Left ventricle myocardium superior (tissue), 1 donor: ENCODE measurements around the gene RNF220. TPM values are rescaled to one million over a fixed set of nuclear protein-coding genes. Genes with fewer than 3 reads are reported as not detected.
"Not testable (repeated sequence)": the region's sequence is repeated elsewhere in the genome, so short reads cannot be mapped to it uniquely, and the experiment has no call there.

Source experiments
- ATAC-seq: fragments of 200-7000 bp; cut with Tn5 transposase; one replicate; pipeline ENCODE4 v1.9.1; 2020; ENCODE audit warnings: mild to moderate bottlenecking, moderate library complexity
- DNase-seq: peaks from one replicate; pipeline ENCODE4 v3.0.0-alpha.2; 2020
- intact Hi-C: fragments of 100-400 bp; cut with micrococcal nuclease; formaldehyde crosslinking; loops from one replicate; pipeline ENCODE4 v1.11.0; 2022
- total RNA-seq: library from RNA; stranded (reverse); fragmentation: NEBNext Ultra II Directional; extraction: Animal tissue kit (Norgen Biotek cat#: 25700); gene quantifications from one replicate; pipeline ENCODE4 v1.2.1, GENCODE V29; 2021
- donor health status: DM: no; HTN: yes; CAD: no; lungs with severe emphysema.

RNF220 gene
- total RNA-seq, 1 donor from 2014 or later = 71.2 TPM

- intact Hi-C loops = no loop called here
- no peak for ATAC-seq
- DNase-seq = no peak
These were observed 71.8 kb downstream of the RNF220 start for GRCh38 chr1:44476891-44477290.

- ATAC-seq (no peak), DNase-seq (no peak)
- intact Hi-C loops = no loop called here
These were observed 76.6 kb downstream of the RNF220 start for GRCh38 chr1:44481701-44482100.

GRCh38 chr1:44483089-44483874 is 78.2 kb downstream of the RNF220 start:
- DNase-seq = no peak
- intact Hi-C loops = no loop called here
- ATAC-seq = no peak

- DNase-seq = peak; percentile 38
- intact Hi-C loops = no loop called here
- ATAC-seq = peak; percentile 55
These were observed 79.2 kb downstream of the RNF220 start for GRCh38 chr1:44484155-44484688.

- peak; percentile 79 for ATAC-seq
- intact Hi-C loops = no loop called here
- no peak for DNase-seq
These were observed 80.3 kb downstream of the RNF220 start for GRCh38 chr1:44485229-44485933.

- DNase-seq (no peak), ATAC-seq (peak; percentile 21)
- intact Hi-C loops = no loop called here
These were observed 80.9 kb downstream of the RNF220 start for GRCh38 chr1:44485934-44486460.

- no peak for ATAC-seq
- intact Hi-C loops = no loop called here
- no peak for DNase-seq
These were observed 84.4 kb downstream of the RNF220 start for GRCh38 chr1:44489481-44489880.

GRCh38 chr1:44496541-44497171 is 91.6 kb downstream of the RNF220 start:
- DNase-seq (peak; percentile 62), ATAC-seq (peak; percentile 94)
- intact Hi-C loops = no loop called here

GRCh38 chr1:44497422-44498170 is 92.5 kb downstream of the RNF220 start:
- no peak for ATAC-seq
- intact Hi-C loops = no loop called here
- no peak for DNase-seq

- ATAC-seq (no peak), DNase-seq (no peak)
- intact Hi-C loops = no loop called here
These were observed 94.3 kb downstream of the RNF220 start for GRCh38 chr1:44499306-44499705.

- ATAC-seq (peak; percentile 63), DNase-seq (peak; percentile 34)
- intact Hi-C loops = no loop called here
These were observed 95.4 kb downstream of the RNF220 start for GRCh38 chr1:44500181-44501046.

GRCh38 chr1:44501047-44501890 is 96.2 kb downstream of the RNF220 start:
- ATAC-seq (peak; percentile 54), DNase-seq (peak; percentile 46)
- intact Hi-C loops = no loop called here

GRCh38 chr1:44502823-44503222 is 97.8 kb downstream of the RNF220 start:
- DNase-seq, ATAC-seq, intact Hi-C loops: not testable (repeated sequence)

GRCh38 chr1:44503625-44504024 is 98.6 kb downstream of the RNF220 start:
- intact Hi-C loops = no loop called here
- ATAC-seq = no peak
- DNase-seq = no peak

GRCh38 chr1:44505210-44505993 is 100.3 kb downstream of the RNF220 start:
- peak; percentile 68 for ATAC-seq

More at GRCh38 chr1:44505210-44505993, 100.3 kb downstream of the RNF220 start:
- DNase-seq = peak; percentile 48
- intact Hi-C loops = no loop called here
